Transverse colon (tissue), 3 donors: Measurements from ENCODE around the gene DCAF10.

Source experiments
- CTCF ChIP-seq, 5 experiments: fragments of 200-600 bp in 3 of 5; fragments of 450-650 bp in 2 of 5; sonication (generic) in 3 of 5; IDR thresholded peaks; 1 replicate in 2 of 5; 2 replicates in 3 of 5; pipeline ENCODE4 v1.5.1; 2016 to 2017; ENCODE audit warnings: antibody characterized with exemption in 5 of 5, inconsistent platforms in 3 of 5, mild to moderate bottlenecking in 2 of 5, moderate library complexity in 1 of 5
- EP300 ChIP-seq: sonication (generic); formaldehyde crosslinking; IDR thresholded peaks from one replicate; pipeline ENCODE4 v1.6.1; 2017; ENCODE audit warnings: antibody characterized with exemption, low read depth
- POLR2A ChIP-seq: fragments of 450-650 bp; IDR thresholded peaks from one replicate; pipeline ENCODE4 v1.6.1; 2016; ENCODE audit warnings: antibody characterized with exemption, mild to moderate bottlenecking, moderate library complexity

- TF ChIP-seq CTCF (IDR thresholded peaks at IDR 0.05): peak in 1 of 5 experiments; percentile 11
- no peak for TF ChIP-seq EP300
- TF ChIP-seq POLR2A: peak; percentile 76
These were observed at the start of gene DCAF10 for GRCh38 chr9:37800631-37801286.
